Activated CD8-positive, alpha-beta T cell treated with anti-CD3 and anti-CD28 coated beads for 36 hours (primary cell): Measurements from ENCODE around the gene PTP4A2. TPM values are rescaled to one million over a fixed set of nuclear protein-coding genes. Genes with fewer than 3 reads are reported as not detected.

Source experiments
- ATAC-seq: fragments of 200-7000 bp; cut with Tn5 transposase; one replicate; pipeline ENCODE4 v1.10.0; 2021; ENCODE audit warnings: mild to moderate bottlenecking, moderate library complexity
- CTCF ChIA-PET: fragments of 350-600 bp; sonication (Branson Sonifier 250); formaldehyde crosslinking; loops from one replicate; lab custom pipeline; 2021; ENCODE audit warnings: antibody characterized with exemption; lab: Charles Lee
- POLR2A ChIA-PET: fragments of 350-600 bp; sonication (Branson Sonifier 250); formaldehyde crosslinking; loops from one replicate; lab custom pipeline; 2021; ENCODE audit warnings: antibody characterized with exemption; lab: Charles Lee
- DNase-seq: peaks from one replicate; pipeline ENCODE4 v3.0.0-alpha.2; 2020
- H3K27ac Mint-ChIP-seq: one replicate; pipeline ENCODE4 v1.8.0; 2021; ENCODE audit warnings: mild to moderate bottlenecking, mixed read lengths
- H3K27me3 Mint-ChIP-seq: one replicate; pipeline ENCODE4 v1.8.0; 2021; ENCODE audit warnings: mixed read lengths
- H3K36me3 Mint-ChIP-seq: one replicate; pipeline ENCODE4 v1.8.0; 2021; ENCODE audit warnings: low read depth, mixed read lengths
- H3K4me1 Mint-ChIP-seq: one replicate; pipeline ENCODE4 v1.8.0; 2021; ENCODE audit warnings: low read depth, mixed read lengths
- H3K4me3 Mint-ChIP-seq: one replicate; pipeline ENCODE4 v1.8.0; 2021; ENCODE audit warnings: mild to moderate bottlenecking, moderate library complexity, mixed read lengths
- H3K9me3 Mint-ChIP-seq: one replicate; pipeline ENCODE4 v1.8.0; 2021; ENCODE audit warnings: mixed read lengths
- CTCF ChIP-seq: fragments of 200-600 bp; IDR thresholded peaks from one replicate; pipeline ENCODE4 v1.8.0; 2022; ENCODE audit warnings: antibody characterized with exemption, mild to moderate bottlenecking
- intact Hi-C: fragments of 100-400 bp; cut with micrococcal nuclease; formaldehyde crosslinking; loops from one replicate; pipeline ENCODE4 v1.10.0; 2022
- total RNA-seq, 2 experiments: library from RNA; stranded (reverse); gene quantifications; one replicate each; pipeline ENCODE4 v1.2.3, GENCODE V29; 2021

The PTP4A2 gene
- total RNA-seq, 2 experiments from 2014 or later: 273 to 296 TPM

GRCh38 chr1:31859044-31859443 is 79.1 kb downstream of the PTP4A2 start:
- no peaks in the 10 kb centered on the region for H3K4me1 Mint-ChIP-seq
- CTCF ChIA-PET: interaction anchor here (1.1 kb wide), 1 partner anchor 114 kb away, joined by 3 read pairs; no protein-coding TSS in a partner anchor
- no peak for DNase-seq
- no peaks in the 10 kb centered on the region for H3K27me3 Mint-ChIP-seq
- TF ChIP-seq CTCF: no peak
- no peaks in the 10 kb centered on the region for H3K9me3 Mint-ChIP-seq
- H3K27ac Mint-ChIP-seq: no peak overlapping the region
- no peak for ATAC-seq
- intact Hi-C loops: no loop called here
- no peaks in the 10 kb centered on the region for H3K36me3 Mint-ChIP-seq
- POLR2A ChIA-PET: no interaction called here
- H3K4me3 Mint-ChIP-seq: no peak overlapping the region

GRCh38 chr1:31857863-31858262 is 80.3 kb downstream of the PTP4A2 start:
- ChIA-PET POLR2A (interaction anchor here (0.7 kb wide), 1 partner anchor 22 kb away, joined by 7 read pairs; no protein-coding TSS in a partner anchor), CTCF (interaction anchor here (1.1 to 1.9 kb wide), 3 partner anchors 34 to 115 kb away, joined by 3 to 7 read pairs (median 3); no protein-coding TSS in a partner anchor)
- H3K4me1 Mint-ChIP-seq: no peaks in the 10 kb centered on the region
- ATAC-seq: no peak
- no peak overlapping the region for H3K27ac Mint-ChIP-seq
- intact Hi-C loops: no loop called here
- DNase-seq: no peak
- no peak overlapping the region for H3K4me3 Mint-ChIP-seq
- H3K36me3 Mint-ChIP-seq: no peaks in the 10 kb centered on the region
- no peaks in the 10 kb centered on the region for H3K9me3 Mint-ChIP-seq
- no peaks in the 10 kb centered on the region for H3K27me3 Mint-ChIP-seq
- TF ChIP-seq CTCF: no peak

Other genes starting within 250 kb of the PTP4A2 start
- gene COL16A1, start 234.4 kb downstream of the PTP4A2 start, total RNA-seq: under 1 TPM in 1 of 2 experiments, not detected in 1; 0.34 TPM
- gene ADGRB2, start 174.0 kb downstream of the PTP4A2 start, total RNA-seq: under 1 TPM; 0.54 to 0.56 TPM
- not detected for gene SPOCD1, start 122.3 kb downstream of the PTP4A2 start, total RNA-seq
- 100 to 1,000 TPM; 201 to 203 TPM for gene KHDRBS1, start 75.5 kb upstream of the PTP4A2 start, total RNA-seq
- gene TMEM39B, start 134.6 kb upstream of the PTP4A2 start, total RNA-seq: 10 to 100 TPM; 25.3 to 27.7 TPM
- 10 to 100 TPM; 70.8 to 74.3 TPM for gene KPNA6, start 169.7 kb upstream of the PTP4A2 start, total RNA-seq
- gene TXLNA, start 241.3 kb upstream of the PTP4A2 start, total RNA-seq: 10 to 100 TPM; 71.5 to 73.3 TPM